NCI-H146 (cell line): Measurements from ENCODE around the gene RSL1D1.

ENCODE experiments used
- DNase-seq: peaks from one replicate; lab custom pipeline; 2025; lab: John Stamatoyannopoulos, UW

RSL1D1 gene

GRCh38 chr16:11851294-11852091 is at the start of gene RSL1D1:
Gene RSL1D1 (minus strand): TSS chr16:11851542. CDS start chr16:11851512, 30 bp downstream.
- peak; percentile 96 for DNase-seq

DNA sequence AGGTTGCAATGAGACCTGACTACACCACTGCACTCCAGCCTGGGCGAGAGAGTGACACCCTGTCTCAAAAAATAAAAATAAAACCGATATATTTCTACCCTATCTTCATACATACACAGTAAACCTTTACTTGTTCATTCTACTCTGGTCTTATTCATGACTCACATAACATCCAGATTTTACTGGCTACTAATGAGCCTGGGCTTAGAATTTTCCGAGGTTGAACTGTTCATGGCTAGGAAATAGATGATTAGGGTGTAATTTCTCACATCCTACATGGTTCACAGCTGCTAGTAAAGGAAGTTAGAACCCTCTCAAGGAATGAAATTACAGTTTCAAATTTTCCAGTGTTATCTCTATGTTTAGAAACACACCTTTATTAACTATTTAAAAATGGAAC is 49.7 kb upstream of the RSL1D1 start:
- no peak for DNase-seq

DNA sequence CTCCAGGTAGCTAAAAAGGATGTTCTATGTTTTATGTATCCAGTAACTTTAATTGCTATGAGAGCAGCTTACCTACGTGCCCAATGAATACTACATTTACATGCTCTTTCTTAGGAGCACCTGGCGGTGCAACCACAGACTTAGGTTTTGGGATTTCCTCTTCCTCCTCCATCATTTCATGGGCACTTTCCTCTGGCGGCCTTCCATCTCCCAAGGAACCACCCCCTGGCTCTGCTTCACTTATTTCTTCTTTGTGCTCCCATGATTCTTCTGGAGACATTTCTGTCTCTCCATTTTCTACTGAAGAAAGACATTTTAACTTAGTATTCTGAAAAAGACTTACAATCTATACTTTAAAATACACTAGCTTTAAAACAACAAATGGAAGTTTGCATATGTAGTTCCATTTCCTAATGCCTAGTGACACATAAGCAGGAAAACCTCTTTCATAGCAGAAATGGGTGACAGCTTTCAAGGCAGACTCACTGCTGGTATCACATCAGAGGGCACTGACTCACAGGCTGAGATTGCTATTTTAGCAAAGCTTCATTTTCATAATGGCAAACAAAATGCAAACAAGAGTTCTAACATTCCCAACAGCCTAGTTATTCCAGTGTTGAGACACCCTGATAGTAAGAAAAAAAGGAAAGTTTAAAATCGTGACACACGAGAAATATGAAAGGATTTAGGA is 45.3 kb upstream of the RSL1D1 start:
- no peak for DNase-seq

GRCh38 chr16:11893571-11893970 is 42.2 kb upstream of the RSL1D1 start:
- no peak for DNase-seq

- DNase-seq = no peak
These were observed 41.4 kb upstream of the RSL1D1 start for GRCh38 chr16:11892761-11893160.

DNA sequence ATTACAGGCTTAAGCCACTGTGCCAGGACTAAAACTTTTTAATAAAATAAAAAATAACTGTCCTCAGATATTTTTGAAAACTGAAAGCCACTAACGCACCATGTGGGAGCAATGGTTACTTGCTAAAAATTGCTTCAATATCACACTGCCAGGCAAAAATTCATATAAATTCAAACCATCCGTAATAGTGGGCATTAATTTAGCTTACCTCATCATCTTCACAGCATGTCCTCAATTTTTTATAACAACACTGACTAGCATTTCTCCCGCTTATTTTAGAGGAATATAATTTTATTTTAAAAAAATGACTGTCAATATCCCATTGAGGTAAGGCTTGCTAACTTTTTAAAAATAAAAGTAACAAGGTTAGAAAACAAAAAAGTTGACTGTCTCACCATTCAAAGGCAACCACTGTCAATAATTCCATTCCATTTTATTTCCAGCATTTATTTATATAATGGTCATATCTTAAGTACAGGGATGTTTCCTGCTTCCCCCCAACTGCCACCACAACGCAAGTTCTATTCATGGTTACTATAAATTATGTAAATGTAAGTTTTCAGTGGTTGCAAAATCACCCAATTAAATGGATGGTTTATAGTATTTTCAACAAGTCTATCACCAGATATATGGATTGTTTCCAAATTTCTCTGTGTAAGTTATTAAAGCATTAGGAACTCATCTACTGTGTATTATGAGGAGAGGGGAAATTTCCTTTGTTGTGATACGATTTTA is 39.1 kb upstream of the RSL1D1 start:
- DNase-seq = no peak

DNA sequence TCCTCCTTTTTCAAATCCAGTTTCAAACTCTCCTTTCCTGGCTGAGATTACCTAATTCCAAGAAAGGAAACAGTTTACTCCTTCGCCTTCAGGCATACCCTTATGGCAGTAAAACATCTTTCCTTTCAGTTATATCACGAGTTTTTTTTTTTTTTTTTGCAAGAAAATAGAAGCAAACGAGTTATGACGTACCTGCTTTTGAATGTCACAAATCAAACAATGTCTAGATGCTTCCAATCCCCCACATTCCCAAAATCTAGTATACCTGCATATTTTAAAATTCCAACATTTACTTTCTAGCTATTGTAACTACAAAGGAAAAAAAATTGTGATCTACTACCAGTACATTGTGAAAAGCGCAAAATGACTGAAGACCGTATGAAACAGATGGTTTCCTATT is 35.5 kb upstream of the RSL1D1 start:
- DNase-seq = no peak

DNA sequence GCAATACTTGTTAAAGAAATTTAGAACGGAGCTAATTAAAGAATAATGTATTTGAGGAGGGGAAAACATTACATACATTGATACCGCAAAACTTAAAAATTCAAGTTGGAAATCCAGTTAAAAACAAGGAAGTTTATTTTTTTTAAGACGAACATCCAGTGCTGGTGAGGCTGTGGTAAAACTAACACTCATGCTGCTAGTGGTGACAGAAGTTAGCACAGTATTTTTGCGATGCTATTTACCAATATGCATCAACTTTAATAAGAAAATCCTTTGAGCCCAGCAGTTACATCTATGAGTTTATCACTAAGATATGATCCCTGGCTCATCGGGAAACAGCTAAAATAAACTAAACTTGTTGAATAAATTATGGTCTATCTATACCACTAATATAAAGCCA is 32.7 kb upstream of the RSL1D1 start:
- no peak for DNase-seq

GRCh38 chr16:11880007-11880406 is 28.7 kb upstream of the RSL1D1 start:
- DNase-seq = no peak

GRCh38 chr16:11877374-11877773 is 26.0 kb upstream of the RSL1D1 start:
- no peak for DNase-seq

DNA sequence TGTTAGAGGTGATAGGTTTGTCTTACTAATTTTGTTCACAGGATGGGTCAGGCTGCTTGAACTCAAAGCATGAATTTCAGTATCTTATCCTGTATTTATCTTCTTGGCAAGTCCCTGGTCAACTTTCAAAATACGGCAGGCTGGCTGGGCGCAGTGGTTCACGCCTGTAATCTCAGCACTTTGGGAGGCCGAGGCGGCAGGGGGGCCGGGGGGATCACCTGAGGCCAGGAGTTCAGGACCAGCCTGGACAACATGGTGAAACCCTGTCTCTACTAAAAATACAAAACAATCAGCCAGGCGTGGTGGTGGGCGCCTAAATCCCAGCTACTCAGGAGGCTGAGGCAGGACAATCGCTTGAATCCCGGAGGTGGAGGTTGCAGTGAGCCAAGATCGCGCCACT is 25.0 kb upstream of the RSL1D1 start:
- no peak for DNase-seq

DNA sequence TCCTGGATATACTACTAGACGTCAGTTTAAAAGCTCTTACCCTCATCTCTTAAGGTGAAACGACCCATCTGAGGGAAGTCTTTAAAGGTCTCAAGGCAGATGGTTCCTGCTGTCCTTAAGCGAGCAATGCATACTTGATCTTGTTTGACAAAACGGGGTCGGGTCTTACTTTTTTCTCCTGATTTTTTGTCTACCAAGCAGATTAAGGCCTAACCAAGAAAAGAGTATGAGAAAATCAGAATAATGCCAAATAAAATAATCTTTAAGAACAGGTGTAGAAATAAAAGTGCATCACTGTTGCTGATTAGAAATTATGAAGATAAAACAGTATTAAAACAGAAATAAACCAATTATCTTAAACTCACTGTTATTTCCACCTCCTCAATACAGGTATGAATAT is 24.4 kb upstream of the RSL1D1 start:
- DNase-seq = no peak

DNA sequence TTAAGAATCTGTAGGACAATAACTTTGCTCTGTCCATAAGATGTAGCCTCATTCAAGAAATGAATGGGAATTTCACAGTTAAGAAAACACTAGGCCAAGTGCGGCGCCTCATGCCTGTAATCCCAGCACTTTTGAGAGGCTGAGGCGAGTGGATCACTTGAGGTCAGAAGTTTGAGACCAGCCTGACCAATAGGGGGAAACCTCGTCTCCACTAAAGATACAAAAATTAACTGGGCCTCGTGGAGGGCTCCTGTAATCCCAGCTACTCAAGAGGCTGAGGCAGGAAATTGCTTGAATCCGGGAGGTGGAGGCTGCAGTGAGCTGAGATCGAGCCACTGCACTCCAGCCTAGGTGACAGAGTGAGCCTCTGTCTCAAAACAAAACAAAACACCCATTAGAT is 19.9 kb upstream of the RSL1D1 start:
- DNase-seq = no peak

GRCh38 chr16:11870399-11870798 is 19.1 kb upstream of the RSL1D1 start:
- no peak for DNase-seq

- no peak for DNase-seq
These were observed 18.2 kb upstream of the RSL1D1 start for GRCh38 chr16:11869353-11870228.

DNA sequence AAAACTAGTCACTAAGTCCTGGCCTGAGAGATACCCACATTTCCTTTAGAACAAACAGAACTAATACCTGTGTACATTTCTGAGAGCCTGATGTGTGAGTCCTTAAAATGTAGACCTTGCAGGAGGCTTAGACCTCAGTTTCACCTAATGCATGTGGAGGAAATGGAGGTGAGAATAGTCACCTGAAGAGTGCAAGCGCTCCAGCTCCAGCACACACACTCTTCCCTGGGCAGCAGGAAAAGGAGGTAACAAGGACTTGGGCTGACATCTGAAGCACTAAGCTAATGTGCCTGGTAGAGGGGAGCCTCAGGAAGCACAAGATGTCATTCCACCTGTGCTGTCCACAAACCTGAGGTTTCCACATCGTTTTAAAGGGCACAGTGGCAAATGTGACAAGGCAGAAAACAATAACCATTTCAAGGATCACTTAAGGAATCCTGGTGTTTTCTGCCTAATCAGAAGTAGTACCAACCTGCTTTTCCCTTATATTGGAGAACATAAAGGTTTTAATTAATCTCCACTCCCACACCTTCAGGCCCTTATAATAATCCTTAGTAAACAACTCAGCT is 17.2 kb upstream of the RSL1D1 start:
- DNase-seq = no peak

GRCh38 chr16:11862489-11862888 is 11.1 kb upstream of the RSL1D1 start:
- no peak for DNase-seq

GRCh38 chr16:11857161-11857560 is 5.8 kb upstream of the RSL1D1 start:
- DNase-seq = no peak

DNA sequence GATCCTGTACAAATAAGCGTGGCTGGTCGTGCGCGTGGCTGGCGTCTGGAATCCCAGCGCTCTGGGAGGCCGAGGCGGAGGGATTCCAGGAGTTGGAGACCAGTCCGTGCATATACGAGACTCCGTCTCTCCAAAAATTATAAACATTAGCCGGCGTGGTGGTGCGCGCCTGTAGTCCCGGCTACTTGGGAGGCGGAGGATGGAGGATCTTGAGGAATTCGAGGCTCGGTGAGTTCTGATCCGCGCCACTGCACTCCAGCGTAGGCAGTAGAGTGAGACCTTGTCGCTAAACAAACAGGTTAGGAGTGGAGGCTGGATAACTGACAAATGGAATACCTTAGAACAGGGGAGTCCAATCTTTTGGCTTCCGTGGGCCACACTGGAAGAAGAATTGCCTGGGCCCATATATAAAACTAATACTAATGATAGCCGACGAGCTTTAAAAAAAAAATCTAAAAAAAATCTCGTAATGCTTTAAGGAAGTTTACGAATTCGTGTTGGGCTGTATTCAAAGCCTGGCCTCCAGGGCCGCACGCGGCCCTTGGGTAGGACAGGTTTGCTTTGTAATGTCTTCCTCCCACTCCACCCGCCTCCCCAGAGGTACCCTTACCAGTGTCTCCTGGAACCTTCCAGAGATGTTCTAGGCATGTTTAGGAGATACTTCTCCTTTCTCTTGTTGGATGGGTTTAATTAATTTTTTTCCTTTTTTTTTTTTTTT is 909 bp upstream of the RSL1D1 start:
- DNase-seq = peak; percentile 69

DNA sequence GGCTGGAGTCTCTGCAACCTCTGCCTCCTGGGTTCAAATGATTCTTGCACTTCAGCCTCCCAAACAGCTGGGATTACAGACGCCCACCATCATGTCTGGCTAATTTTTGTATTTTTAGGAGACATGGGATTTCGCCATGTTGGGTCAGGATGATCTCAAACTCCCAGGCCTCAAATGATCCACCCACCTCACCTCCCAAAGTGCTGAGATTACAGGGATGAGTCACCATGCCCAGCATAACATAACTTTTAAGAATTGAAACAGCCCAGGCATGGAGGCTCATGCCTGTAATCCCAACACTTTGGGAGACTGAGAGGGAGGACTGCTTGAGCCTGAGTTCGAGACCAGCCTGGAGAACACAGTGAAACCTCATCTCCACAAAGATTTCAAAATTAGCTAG is 2.5 kb downstream of the RSL1D1 start:
- DNase-seq = no peak

DNA sequence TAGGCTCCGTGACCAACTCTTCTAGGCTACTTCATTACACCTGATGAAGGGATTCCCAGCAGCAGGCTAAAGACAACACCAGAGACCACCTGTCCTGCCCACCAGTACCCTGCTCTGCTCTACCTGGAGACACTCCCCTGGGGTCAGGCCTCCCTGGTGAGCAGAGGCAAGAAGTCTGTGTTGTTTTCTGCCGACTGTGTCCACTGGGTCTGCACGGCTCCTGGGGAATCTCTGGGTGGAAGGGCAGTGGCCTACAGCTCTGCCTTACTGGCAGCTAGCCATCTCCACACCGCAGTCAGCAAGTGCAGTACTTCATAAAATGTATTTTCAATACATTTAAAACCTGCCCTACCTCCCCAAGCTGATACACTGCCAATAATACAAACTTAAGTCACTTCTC is 6.8 kb downstream of the RSL1D1 start:
- no peak for DNase-seq
